HG02938 (cell line): ENCODE data around the gene LRMDA.

Experiments used
- ATAC-seq: cut with Tn5 transposase; IDR thresholded peaks from one replicate; pipeline ENCODE4 v1.9.1; 2021; ENCODE audit warnings: mild to moderate bottlenecking, moderate library complexity; ENCODE audit not compliant: unreplicated experiment

The LRMDA gene

GRCh38 chr10:75418712-75419111 is 12.7 kb upstream of the LRMDA start:
- no peak for ATAC-seq

GRCh38 chr10:75422913-75423312 is 8.5 kb upstream of the LRMDA start:
- ATAC-seq = no peak

GRCh38 chr10:75424571-75424970 is 6.9 kb upstream of the LRMDA start:
- ATAC-seq = no peak

- ATAC-seq = no peak
These were observed 5.9 kb upstream of the LRMDA start for GRCh38 chr10:75425291-75426079.

- ATAC-seq = no peak
These were observed 4.5 kb upstream of the LRMDA start for GRCh38 chr10:75426880-75427279.

GRCh38 chr10:75427951-75428350 is 3.5 kb upstream of the LRMDA start:
- no peak for ATAC-seq

- ATAC-seq = no peak
These were observed 2.8 kb upstream of the LRMDA start for GRCh38 chr10:75428434-75429158.

GRCh38 chr10:75429159-75429827 is 2.1 kb upstream of the LRMDA start:
- no peak for ATAC-seq

- no peak for ATAC-seq
These were observed 1.2 kb upstream of the LRMDA start for GRCh38 chr10:75430000-75430763.

- ATAC-seq = no peak
These were observed 752 bp downstream of the LRMDA start for GRCh38 chr10:75432176-75432575.

GRCh38 chr10:75432763-75433162 is 1.3 kb downstream of the LRMDA start:
- ATAC-seq = no peak

- no peak for ATAC-seq
These were observed 1.8 kb downstream of the LRMDA start for GRCh38 chr10:75433216-75433615.

GRCh38 chr10:75434291-75434690 is 2.9 kb downstream of the LRMDA start:
- no peak for ATAC-seq

GRCh38 chr10:75435291-75435690 is 3.9 kb downstream of the LRMDA start:
- ATAC-seq = no peak

- ATAC-seq = no peak
These were observed 5.5 kb downstream of the LRMDA start for GRCh38 chr10:75436896-75437295.

GRCh38 chr10:75437693-75438092 is 6.3 kb downstream of the LRMDA start:
- ATAC-seq = no peak

- ATAC-seq = no peak
These were observed 6.9 kb downstream of the LRMDA start for GRCh38 chr10:75438275-75438674.

- ATAC-seq = no peak
These were observed 8.4 kb downstream of the LRMDA start for GRCh38 chr10:75439811-75440210.

- ATAC-seq = no peak
These were observed 8.9 kb downstream of the LRMDA start for GRCh38 chr10:75440271-75440793.

- ATAC-seq = no peak
These were observed 9.8 kb downstream of the LRMDA start for GRCh38 chr10:75441196-75441595.

GRCh38 chr10:75441682-75442081 is 10.3 kb downstream of the LRMDA start:
- no peak for ATAC-seq
